Measurements from ENCODE around the gene TCEA3.

TCEA3 gene

DNA sequence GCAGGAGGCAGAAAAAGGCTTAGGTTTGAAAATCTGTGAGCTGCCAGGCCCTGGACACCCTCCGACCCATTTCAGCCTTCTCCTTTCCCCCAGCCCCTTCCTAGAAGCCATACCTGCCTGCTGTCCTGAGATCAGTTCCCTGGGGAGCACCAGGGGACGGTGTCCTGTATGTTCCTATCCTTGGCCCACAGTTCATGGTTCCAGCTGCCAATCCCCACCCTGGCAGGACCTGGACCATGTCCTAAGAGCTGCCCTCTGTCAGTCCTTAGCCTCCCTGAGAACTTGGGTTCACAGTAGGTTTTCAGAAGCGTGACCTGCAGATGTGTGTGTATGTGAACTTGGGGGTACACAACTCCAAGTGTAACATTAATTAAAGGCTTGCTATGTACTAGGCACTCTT is 3.8 kb downstream of the TCEA3 start:
- no peak for DNase-seq

- no peak for DNase-seq
These were observed 5.4 kb downstream of the TCEA3 start for GRCh38 chr1:23419180-23419579.

DNA sequence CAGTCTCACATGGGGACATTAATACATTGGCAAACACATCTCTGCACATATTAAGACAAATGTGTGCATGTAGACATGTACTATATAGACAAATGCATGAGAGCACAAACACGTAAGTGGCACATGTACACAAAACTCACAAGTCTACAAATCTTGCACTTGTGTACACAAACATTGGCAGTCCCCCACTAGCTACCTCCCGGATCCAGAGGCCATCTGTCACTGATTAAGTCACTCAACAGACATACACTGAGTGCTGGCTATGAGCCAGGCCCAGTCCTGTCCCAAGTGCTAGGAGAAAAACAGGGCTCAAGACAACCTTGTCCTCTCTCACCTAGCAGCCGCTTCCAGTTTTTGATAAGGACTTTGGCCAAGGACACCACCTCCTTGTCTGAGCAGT is 7.0 kb downstream of the TCEA3 start:
- DNase-seq = no peak

- DNase-seq = peak; percentile 43
These were observed 7.6 kb downstream of the TCEA3 start for GRCh38 chr1:23416964-23417363.

DNA sequence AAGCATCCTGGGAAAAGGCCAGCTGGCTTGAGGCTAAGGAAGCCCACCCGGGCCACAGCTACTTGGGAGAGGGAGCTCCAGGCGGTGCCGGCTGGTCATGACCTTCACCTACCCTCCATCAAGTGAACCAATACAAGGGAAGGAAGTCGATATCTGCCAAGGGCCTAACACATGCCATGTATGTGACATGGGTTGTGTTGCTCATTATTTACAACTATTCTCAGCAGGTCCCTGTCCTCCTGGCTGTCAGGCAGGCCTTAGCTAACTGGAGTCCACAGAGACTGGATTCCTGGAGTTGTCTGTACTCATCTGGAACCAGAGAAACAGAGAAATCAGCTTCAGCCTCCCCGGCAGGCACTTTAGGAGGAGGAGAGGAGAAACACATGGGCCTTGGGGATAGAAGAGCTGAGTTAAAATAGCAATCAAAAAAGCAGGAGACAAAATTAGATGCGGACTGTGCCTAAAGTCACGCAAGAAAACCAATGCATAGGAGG is 15.7 kb downstream of the TCEA3 start:
- no peak for DNase-seq

GRCh38 chr1:23407016-23407630 is 17.4 kb downstream of the TCEA3 start:
- DNase-seq = no peak

DNA sequence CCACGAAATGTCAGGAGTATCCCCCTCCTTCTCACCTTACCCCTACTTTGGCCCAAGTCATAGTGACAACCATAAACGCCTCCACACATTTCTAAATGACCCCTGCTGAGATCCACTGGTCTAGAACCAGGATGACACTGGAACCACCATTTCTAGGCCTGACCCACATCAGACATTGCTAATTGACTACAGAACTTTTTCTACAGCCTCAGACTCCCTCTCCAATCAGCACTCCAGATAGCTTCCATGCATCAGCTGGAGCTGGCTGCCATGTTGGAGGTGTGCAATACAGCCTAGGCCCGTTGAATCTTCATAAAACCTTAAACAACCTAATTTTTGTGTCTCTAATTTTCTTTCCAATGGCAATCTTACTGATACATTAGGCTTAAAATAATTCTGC is 18.6 kb downstream of the TCEA3 start:
- DNase-seq = no peak

GRCh38 chr1:23403735-23404486 is 20.6 kb downstream of the TCEA3 start:
- DNase-seq = peak; percentile 94

DNA sequence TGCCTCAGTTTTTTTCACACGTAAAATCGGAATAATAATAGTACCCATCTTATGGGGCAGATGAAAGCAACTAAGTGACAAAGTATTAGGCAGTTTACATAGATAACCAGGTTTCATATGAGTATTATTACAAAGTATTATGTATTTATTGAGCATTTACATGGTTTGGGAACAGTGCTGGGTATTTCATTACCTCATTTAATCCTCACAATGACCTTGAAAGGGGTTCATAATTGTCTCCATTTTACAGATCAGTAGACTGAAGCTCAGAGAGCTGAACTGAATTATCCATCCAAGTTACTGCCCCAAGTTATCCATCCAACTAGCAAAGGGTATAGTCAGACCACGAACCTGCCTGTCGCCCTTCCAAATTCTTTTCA is 21.2 kb downstream of the TCEA3 start:
- no peak for DNase-seq

GRCh38 chr1:23403038-23403336 is 21.6 kb downstream of the TCEA3 start:
- peak; percentile 78 for DNase-seq

DNA sequence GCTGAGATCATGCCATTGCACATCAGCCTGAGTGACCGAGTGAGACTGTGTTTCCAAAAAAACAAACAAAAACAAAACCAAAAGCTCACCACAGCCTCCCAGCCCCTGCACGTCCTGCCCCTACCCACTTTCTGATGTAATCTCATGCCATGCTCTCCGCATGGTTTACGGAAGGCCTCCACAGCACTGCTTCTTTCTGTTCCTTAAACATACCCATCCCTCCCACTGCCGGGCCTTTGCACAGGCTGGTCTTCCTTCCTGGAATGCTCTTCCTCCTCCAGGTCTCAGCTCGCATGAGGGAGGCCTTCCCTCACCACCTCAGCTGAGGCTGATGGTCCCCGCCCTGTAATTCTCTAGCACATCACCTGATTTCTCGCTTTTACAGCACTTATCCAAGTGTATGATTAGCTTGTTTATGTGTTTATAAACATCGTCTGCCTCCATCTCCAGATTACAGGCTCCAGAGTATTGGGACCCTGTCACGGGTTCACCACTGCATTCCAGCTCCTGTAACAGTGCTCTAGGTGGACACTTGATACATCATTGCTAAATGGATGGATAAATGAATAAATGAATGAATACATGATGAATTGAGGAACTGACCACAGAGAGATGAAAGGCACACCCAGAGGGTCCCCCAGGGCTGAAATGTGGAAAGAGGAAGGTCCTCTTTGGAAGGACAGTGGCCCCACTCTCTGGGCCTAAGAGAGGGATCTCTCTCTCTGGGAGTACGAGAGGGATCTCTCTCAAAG is 22.1 kb downstream of the TCEA3 start:
- no peak for DNase-seq

GRCh38 chr1:23401313-23401712 is 23.2 kb downstream of the TCEA3 start:
- no peak for DNase-seq

DNA sequence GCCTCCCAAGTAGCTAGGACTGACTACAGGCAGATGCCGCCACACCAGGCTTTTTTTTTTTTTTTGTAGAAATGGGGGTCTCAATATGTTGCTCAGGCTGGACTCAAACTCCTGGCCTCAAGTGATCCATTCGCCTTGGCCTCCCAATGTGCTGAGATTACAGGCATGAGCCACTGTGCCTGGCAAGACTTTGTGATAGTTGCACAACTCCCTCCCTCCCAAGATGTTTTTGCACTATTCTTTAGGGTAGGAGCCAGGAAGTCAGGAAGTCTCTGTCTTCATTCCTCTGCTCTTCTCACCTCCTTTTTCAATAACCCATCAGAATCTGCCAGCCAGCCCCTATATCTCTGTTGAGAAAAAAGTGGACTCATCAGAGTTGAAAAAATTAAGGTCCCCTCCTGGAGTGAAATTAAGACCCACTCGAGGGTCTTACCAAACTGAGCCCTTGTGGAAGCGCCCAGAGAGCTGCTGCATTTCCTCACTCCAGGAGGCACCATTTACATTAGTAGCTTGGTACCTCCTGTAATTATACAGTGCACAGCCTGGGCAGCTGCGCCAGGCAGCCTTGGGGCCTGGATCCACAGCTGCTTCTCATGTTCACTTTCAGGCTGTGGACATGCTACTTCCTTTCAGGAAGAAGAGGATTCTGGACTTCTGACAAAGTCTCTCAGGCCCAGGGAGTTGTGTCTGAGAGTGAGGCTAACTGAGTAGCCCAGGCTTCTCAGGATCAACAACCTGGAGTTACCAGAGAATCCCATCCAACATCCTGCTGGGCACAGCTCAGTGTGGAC is 24.0 kb downstream of the TCEA3 start:
- no peak for DNase-seq

DNA sequence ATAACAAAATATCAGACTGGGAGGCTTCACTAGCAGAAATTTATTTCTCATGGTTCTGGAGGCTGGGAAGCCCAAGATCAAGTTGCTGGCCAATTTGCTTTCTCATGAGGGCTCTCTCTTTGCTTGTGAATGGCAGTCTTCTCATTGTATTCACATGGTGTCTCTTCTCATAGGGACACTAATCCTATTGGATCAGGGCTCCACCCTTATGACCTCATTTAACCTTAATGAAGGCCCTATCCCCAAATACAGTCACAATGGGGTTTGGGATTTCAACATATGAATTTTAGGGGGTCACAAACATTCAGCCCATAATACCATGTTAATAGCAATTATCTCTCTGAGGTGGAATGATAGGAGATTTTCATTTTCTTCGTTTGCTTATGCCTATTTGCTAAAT is 25.3 kb downstream of the TCEA3 start:
- DNase-seq = no peak

DNA sequence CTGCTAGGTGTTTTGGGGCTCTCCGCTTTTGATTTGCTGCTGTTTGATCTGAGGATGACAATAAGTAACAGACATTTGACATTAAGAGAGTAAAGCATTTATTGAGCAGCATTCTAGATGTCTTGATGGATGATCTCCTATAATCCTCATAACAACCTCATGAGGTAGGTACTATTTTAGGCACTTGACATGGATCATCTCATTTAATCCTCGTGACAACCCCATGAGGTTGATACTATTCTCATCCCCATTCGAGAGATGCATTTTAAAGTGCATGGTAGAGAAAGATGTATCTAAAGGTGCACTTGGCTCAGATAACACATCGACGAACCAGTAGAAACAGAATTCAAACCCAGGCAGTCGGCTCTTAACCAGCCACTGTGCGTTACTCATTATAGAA is 26.6 kb downstream of the TCEA3 start:
- DNase-seq = no peak

DNA sequence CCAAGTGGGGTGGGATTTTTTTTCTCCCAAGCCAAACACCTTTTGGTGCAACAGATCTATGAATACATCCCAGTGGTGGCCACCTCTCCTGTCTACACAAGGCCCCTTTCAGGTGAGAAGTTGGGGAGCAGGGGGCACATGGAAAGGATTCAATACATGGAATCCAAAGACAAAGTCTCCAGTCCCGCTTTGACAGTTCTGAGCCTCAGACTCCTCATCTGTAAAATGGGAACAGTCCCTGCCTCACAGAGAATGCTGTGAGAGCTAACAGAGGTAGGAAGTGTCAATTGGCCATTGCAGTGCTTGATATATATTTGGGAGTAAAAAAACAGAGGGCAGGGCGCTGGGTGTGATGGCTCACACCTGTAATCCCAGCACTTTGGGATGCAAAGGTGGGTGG is 28.2 kb downstream of the TCEA3 start:
- DNase-seq = no peak

- DNase-seq = no peak
These were observed 28.7 kb downstream of the TCEA3 start for GRCh38 chr1:23395849-23396248.

DNA sequence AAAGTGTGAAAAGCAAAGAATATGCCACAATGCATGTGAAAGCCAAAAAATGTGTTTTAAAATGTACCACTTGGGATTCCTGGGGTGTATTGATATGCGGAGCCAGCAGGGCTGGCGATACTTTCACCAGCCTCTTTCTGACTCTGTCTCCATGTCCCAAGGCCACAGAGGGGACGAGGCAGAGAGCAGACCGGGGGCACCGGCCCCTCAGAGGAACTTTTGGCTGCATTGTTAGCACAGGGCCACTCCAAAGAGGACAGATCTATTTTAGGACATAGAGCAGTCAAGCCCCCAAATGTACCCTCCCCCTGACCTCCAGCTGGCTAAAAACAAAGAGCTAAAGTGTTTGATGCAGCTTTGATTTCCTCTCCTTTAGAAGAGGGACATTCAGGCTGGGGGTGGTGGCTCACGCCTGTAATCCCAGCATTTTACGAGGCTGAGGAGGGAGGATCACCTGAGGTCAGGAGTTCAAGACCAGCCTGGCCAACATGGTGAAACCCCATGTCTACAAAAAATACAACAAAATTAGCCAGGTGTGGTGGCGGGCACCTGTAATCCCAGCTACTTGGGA is 29.3 kb downstream of the TCEA3 start:
- no peak for DNase-seq

- peak; percentile 69 for DNase-seq
These were observed 29.9 kb downstream of the TCEA3 start for GRCh38 chr1:23394684-23395083.

DNA sequence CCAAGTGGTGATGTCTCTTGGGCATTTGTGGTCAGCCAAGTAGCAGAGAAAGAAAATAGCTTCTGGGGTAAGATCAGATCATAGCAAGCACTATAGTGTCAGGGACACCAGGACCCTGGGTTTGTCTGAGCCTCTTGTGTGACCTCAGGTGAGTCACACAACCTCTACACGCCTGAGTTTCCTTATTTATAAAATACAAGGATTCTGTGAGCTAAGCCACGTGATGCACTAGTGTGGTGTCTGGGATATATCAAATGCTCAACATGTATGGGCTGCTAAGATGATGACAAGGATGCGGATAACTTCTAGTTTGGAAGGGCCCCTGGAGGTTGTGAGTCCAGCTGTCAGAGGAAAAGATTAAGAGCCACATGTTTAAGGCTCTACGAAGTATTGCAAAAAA is 30.4 kb downstream of the TCEA3 start:
- no peak for DNase-seq

- DNase-seq = peak; percentile 70
These were observed 30.8 kb downstream of the TCEA3 start for GRCh38 chr1:23393706-23394105.

- DNase-seq = no peak
These were observed 32.3 kb downstream of the TCEA3 start for GRCh38 chr1:23392125-23392855.

Measured in islet precursor cell (in vitro differentiated cells).